ENCODE results near the gene GPX6. TPM values are rescaled to one million over a fixed set of nuclear protein-coding genes. Genes with fewer than 3 reads are reported as not detected.

Gene GPX6
- total RNA-seq, 1 donor from 2014 or later, result not detected

- Mint-ChIP-seq H3K27me3 (ENCODE audit: unreplicated experiment) (peaks cover 20% of the 10 kb centered on the region), H3K4me1 (ENCODE audit: unreplicated experiment) (peaks cover 12% of the 10 kb centered on the region), H3K36me3 (ENCODE audit: unreplicated experiment) (no peaks in the 10 kb centered on the region), H3K9me3 (ENCODE audit: unreplicated experiment) (no peaks in the 10 kb centered on the region), H3K27ac (ENCODE audit: unreplicated experiment) (no peak overlapping the region), H3K4me3 (ENCODE audit: unreplicated experiment) (peak overlapping the region; percentile 41)
- peak; percentile 81 for DNase-seq (ENCODE audit: extremely low spot score, unreplicated experiment)
- no peak for TF ChIP-seq CTCF (IDR thresholded peaks at IDR 0.05)
These were observed 28.3 kb upstream of the GPX6 start for GRCh38 chr6:28543651-28544610.

- Mint-ChIP-seq H3K36me3 (ENCODE audit: unreplicated experiment) (no peaks in the 10 kb centered on the region), H3K27me3 (ENCODE audit: unreplicated experiment) (peaks cover 20% of the 10 kb centered on the region), H3K4me1 (ENCODE audit: unreplicated experiment) (peaks cover 12% of the 10 kb centered on the region), H3K27ac (ENCODE audit: unreplicated experiment) (no peak overlapping the region), H3K4me3 (ENCODE audit: unreplicated experiment) (peak overlapping the region; percentile 55), H3K9me3 (ENCODE audit: unreplicated experiment) (no peaks in the 10 kb centered on the region)
- peak; percentile 71 for DNase-seq (ENCODE audit: extremely low spot score, unreplicated experiment)
- peak; percentile 47 for TF ChIP-seq CTCF (IDR thresholded peaks at IDR 0.05)
These were observed 27.1 kb upstream of the GPX6 start for GRCh38 chr6:28542440-28543296.

GRCh38 chr6:28541996-28542395, 26.4 kb upstream of the GPX6 start:
- Mint-ChIP-seq H3K27ac (ENCODE audit: unreplicated experiment) (no peak overlapping the region), H3K9me3 (ENCODE audit: unreplicated experiment) (no peaks in the 10 kb centered on the region), H3K4me3 (ENCODE audit: unreplicated experiment) (no peak overlapping the region), H3K4me1 (ENCODE audit: unreplicated experiment) (peaks cover 12% of the 10 kb centered on the region), H3K36me3 (ENCODE audit: unreplicated experiment) (no peaks in the 10 kb centered on the region), H3K27me3 (ENCODE audit: unreplicated experiment) (peaks cover 20% of the 10 kb centered on the region)
- no peak for TF ChIP-seq CTCF (IDR thresholded peaks at IDR 0.05)
- no peak for DNase-seq (ENCODE audit: extremely low spot score, unreplicated experiment)

- Mint-ChIP-seq H3K9me3 (ENCODE audit: unreplicated experiment) (no peaks in the 10 kb centered on the region), H3K36me3 (ENCODE audit: unreplicated experiment) (no peaks in the 10 kb centered on the region), H3K27ac (ENCODE audit: unreplicated experiment) (no peak overlapping the region), H3K4me1 (ENCODE audit: unreplicated experiment) (peaks cover 6% of the 10 kb centered on the region), H3K4me3 (ENCODE audit: unreplicated experiment) (peak overlapping the region; percentile 47), H3K27me3 (ENCODE audit: unreplicated experiment) (peaks cover 20% of the 10 kb centered on the region)
- no peak for DNase-seq (ENCODE audit: extremely low spot score, unreplicated experiment)
- TF ChIP-seq CTCF (IDR thresholded peaks at IDR 0.05), result no peak
These were observed 22.0 kb upstream of the GPX6 start for GRCh38 chr6:28537509-28538140.
